NCI-H1092 treated with DMSO at 0.1 percent for 48 hours (cell line): ENCODE measurements around the gene DUSP28.

Experiments
- DNase-seq: peaks from one replicate; lab custom pipeline; 2025; lab: John Stamatoyannopoulos, UW

DUSP28 gene

GRCh38 chr2:240599141-240599583 is 39.0 kb downstream of the DUSP28 start:
- DNase-seq, result no peak

GRCh38 chr2:240600451-240600961 is 40.3 kb downstream of the DUSP28 start:
- DNase-seq, result no peak

- no peak for DNase-seq
Observed at GRCh38 chr2:240601061-240601830, 41.1 kb downstream of the DUSP28 start.

- no peak for DNase-seq
Observed at GRCh38 chr2:240601831-240602160, 41.6 kb downstream of the DUSP28 start.

GRCh38 chr2:240602266-240603050 is 42.3 kb downstream of the DUSP28 start:
- no peak for DNase-seq

- DNase-seq, result no peak
Observed at GRCh38 chr2:240603081-240603835, 43.1 kb downstream of the DUSP28 start.

GRCh38 chr2:240603846-240604245 is 43.7 kb downstream of the DUSP28 start:
- no peak for DNase-seq

GRCh38 chr2:240604291-240604938 is 44.3 kb downstream of the DUSP28 start:
- DNase-seq, result no peak

GRCh38 chr2:240604939-240605716 is 45.0 kb downstream of the DUSP28 start:
- no peak for DNase-seq

GRCh38 chr2:240605867-240606743 is 45.9 kb downstream of the DUSP28 start:
- DNase-seq, result no peak

- DNase-seq, result no peak
Observed at GRCh38 chr2:240611601-240612210, 51.5 kb downstream of the DUSP28 start.
